AG09319 (cell line): ENCODE measurements around the gene GALNT2.

Source experiments
- DNase-seq: peaks from one replicate; pipeline ENCODE4 v3.0.0-alpha.2; 2010; ENCODE audit warnings: low read depth; ENCODE audit errors: extremely low read depth
- CTCF ChIP-seq: IDR thresholded peaks from 2 replicates; pipeline ENCODE4 v1.5.1; 2011; ENCODE audit warnings: low read depth, mild to moderate bottlenecking, inconsistent platforms, low read length, moderate library complexity

Gene GALNT2

DNA sequence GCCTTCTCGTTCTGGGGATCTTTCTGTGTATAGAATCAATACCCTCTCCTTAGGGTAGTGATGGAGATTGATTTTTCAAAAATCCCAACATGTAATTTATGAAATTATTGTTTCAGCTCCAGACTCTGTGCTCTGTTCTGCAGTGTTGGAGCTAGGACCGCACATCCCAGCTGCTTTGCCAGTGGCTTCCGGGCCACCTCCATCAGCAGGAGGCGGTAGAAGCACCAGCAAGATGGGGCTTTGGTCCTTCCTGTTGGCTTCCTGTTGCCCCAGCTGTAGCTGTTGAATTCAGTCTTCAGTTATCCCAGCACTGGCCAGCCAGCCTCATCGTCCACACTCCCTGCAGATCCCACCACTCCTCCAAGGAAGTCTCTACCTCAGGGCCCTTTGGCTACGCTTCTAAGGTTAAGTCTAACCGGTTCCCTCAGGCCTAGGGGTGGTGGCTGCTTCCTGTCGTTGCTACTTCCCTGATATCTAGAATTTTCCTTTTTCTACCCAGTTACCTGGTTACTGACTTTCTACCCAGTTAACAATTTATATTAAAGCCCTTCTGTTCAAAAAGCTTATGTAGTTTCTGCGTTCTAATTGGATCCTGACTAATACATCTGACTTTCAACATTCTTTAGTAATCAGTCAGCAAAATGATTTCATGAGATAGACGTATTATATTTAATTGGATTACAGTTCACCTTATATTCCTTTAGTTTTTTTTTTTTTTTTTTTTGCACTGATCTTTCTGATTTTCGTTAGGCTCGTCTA is 24.6 kb downstream of the GALNT2 start:
- no peak for TF ChIP-seq CTCF
- DNase-seq: no peak

- no peak for TF ChIP-seq CTCF
- no peak for DNase-seq
Measured at GRCh38 chr1:230094746-230095145, 27.7 kb downstream of the GALNT2 start.

- no peak for DNase-seq
Measured at GRCh38 chr1:230095938-230096337, 28.9 kb downstream of the GALNT2 start.

GRCh38 chr1:230097370-230097769 is 30.3 kb downstream of the GALNT2 start:
- no peak for TF ChIP-seq CTCF
- no peak for DNase-seq

More at GRCh38 chr1:230095938-230096337, 28.9 kb downstream of the GALNT2 start:
- TF ChIP-seq CTCF: no peak

DNA sequence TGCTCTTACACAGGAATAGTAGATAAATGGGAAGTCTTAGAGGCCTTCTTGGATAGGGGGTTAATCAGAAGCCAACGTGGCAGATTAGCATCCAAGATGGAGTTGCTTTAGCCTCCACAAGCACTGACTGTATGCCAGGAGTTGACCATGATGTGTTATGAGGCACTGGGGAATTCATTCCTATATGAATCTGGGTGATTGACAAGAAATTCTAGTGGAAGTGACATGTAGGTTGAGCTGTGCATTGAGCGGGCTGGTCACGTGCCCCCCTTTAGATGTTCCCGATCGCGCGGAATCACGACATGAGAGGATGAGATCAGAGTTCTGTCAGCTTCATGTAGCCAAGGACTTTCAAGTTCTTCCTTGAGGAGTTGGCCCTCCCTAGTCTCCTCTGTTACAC is 31.7 kb downstream of the GALNT2 start:
- TF ChIP-seq CTCF: no peak
- no peak for DNase-seq

GRCh38 chr1:230099465-230099864 is 32.4 kb downstream of the GALNT2 start:
- TF ChIP-seq CTCF: no peak
- DNase-seq: no peak

DNA sequence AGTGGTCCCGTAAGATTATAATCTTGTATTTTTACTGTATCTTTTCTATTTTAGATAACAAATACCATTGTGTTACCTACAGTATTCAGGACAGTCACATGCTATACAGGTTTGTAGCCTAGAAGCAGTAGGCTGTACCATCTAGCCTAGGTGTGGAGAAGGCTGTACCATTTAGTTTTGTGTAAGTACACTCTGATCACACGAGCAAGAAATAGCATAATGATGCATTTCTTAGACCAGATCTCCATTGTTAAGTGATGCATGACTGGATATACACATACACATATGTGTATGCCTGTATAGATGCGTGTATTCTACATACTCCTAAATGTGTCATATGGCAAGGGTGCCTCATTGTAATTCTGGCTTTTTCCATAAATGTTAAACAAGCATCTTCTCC is 33.9 kb downstream of the GALNT2 start:
- TF ChIP-seq CTCF: no peak
- DNase-seq: no peak
